G401 (cell line): ENCODE data around the gene TMEM45A. TPM values are rescaled to one million over a fixed set of nuclear protein-coding genes. Genes with fewer than 3 reads are reported as not detected.

Source experiments
- total RNA-seq: library from RNA; depleted of rRNA; stranded (reverse); fragments of >200 nt; shearing (Covaris generic); gene quantifications from 2 replicates; pipeline ENCODE4 v1.2.3, GENCODE V29; 2014; rRNA removed

Gene TMEM45A
- total RNA-seq, 1 experiment from 2014 or later: 2.2 TPM

Other genes starting within 250 kb of the TMEM45A start
- 15.5 and 28.4 TPM in 2 replicates for gene TBC1D23, start 231.6 kb upstream of the TMEM45A start, total RNA-seq
- 35.4 and 41.1 TPM in 2 replicates for gene NIT2, start 157.9 kb upstream of the TMEM45A start, total RNA-seq
- 44.9 and 65.4 TPM in 2 replicates for gene TOMM70, start 91.5 kb upstream of the TMEM45A start, total RNA-seq
- gene LNP1, start 91.1 kb upstream of the TMEM45A start, total RNA-seq: 2.2 and 3.6 TPM in 2 replicates
- gene ADGRG7, start 117.0 kb downstream of the TMEM45A start, total RNA-seq: not detected in 2 replicates
- 52.1 and 71.2 TPM in 2 replicates for gene TFG, start 216.9 kb downstream of the TMEM45A start, total RNA-seq